ENCODE measurements around the gene ARSG.

DNA sequence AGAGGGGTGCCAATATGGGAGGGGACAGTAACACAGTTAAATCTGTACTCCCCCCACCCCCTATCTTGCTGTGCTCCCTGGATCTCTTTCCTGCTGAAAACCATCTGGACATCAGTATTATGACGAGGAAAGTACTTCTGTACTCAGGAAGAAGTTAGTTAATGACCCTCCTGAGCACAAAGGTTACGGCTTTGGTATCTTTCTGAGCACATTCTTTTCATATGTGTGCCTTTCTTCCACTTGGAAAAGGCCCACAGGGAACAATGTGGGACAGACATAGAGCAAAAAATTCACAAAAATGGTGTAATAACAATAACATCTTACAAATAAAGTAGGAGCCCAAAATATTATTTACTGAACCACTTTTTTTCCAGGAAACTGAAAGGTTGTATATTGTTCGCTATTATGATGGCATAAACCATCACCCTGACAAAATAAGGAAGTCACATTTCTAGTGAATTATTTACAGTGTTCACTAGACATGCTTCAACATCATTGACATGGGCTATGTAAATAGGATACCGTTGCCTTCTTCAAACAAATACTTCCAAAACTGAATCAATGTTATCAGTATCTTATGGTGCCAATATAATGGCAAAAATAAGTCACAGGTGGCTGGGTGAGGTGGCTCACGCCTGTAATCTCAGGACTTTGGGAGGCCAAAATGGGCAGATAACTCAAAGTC, 160.5 kb downstream of the ARSG start:
- TF ChIP-seq FOXM1 (IDR thresholded peaks at IDR 0.05; ENCODE audit: borderline replicate concordance) (no peak), SP1 (IDR thresholded peaks at IDR 0.05) (no peak), LEF1 (IDR thresholded peaks at IDR 0.05; ENCODE audit: borderline replicate concordance) (no peak), FOXA1 (IDR thresholded peaks at IDR 0.05) (no peak), FOXK2 (IDR thresholded peaks at IDR 0.05) (no peak), SUZ12 (IDR thresholded peaks at IDR 0.05) (no peak), BHLHE40 (IDR thresholded peaks at IDR 0.05; ENCODE audit: borderline replicate concordance) (no peak), ARNT (IDR thresholded peaks at IDR 0.05) (no peak), CTBP1 (IDR thresholded peaks at IDR 0.05; ENCODE audit: borderline replicate concordance) (no peak), ZNF384 (IDR thresholded peaks at IDR 0.05) (no peak), TARDBP (IDR thresholded peaks at IDR 0.05) (no peak), ELF4 (IDR thresholded peaks at IDR 0.05) (no peak), L3MBTL2 (conservative IDR thresholded peaks at IDR 0.05) (no peak), NFRKB (IDR thresholded peaks at IDR 0.05) (no peak)
